ENCODE results near the gene NTNG1.
A peak's percentile ranks its signal among the peaks of the same experiment; 100 is the strongest.

The NTNG1 gene

DNA sequence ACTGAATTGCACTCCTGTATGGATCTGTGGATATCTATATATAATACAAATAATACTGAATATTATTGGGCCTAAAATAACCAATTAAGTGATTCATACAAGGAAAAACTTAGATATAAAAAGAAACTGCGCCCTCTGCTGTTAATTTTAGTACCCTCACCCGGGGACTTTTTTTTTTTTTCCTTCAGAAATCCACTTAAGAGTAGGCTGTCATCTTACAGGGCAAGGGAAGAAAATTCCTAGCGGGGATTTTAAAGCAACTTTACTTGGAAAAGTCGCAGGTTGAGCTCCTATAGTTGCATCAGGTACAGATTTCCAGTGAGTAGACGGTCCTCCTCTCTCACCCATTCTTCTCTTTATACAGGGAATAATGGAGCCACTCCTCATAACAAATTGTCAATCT lies 1.3 kb downstream of the NTNG1 start:
- H2AFZ ChIP-seq (ENCODE audit: low read length) = peak overlapping the region; percentile 58; the same call in 1 of the 2 replicates

GRCh38 chr1:107142666-107143065 lies 1.8 kb downstream of the NTNG1 start:
- Histone ChIP-seq H3K27ac (ENCODE audit: low read length) (no peak overlapping the region), H3F3A (ENCODE audit: insufficient read depth, low read length) (no peaks in the 10 kb centered on the region), H3K27me3 (replicated peaks; ENCODE audit: insufficient read depth, low read length) (no peaks in the 10 kb centered on the region), H3K79me2 (ENCODE audit: low read length) (no peaks in the 10 kb centered on the region), H3K4me2 (ENCODE audit: low read depth, low read length) (no peak overlapping the region), H3K9ac (ENCODE audit: low read length) (no peak overlapping the region), H4K20me1 (ENCODE audit: insufficient read depth, low read length) (no peaks in the 10 kb centered on the region), H3K9me2 (replicated peaks; ENCODE audit: insufficient read depth, low read length) (no peaks in the 10 kb centered on the region), H3K4me1 (ENCODE audit: low read length) (no peaks in the 10 kb centered on the region), H3K36me3 (replicated peaks; ENCODE audit: insufficient read depth, low read length) (no peaks in the 10 kb centered on the region), H3K9me3 (replicated peaks; ENCODE audit: insufficient read depth, low read length) (no peaks in the 10 kb centered on the region), H3K4me3 (ENCODE audit: low read length) (no peak overlapping the region), H2AFZ (ENCODE audit: low read length) (no peak overlapping the region)
- no peak for DNase-seq
- TF ChIP-seq EZH2 (optimal IDR thresholded peaks at IDR 0.05; ENCODE audit: low read depth, low read length) = no peak
- TF ChIP-seq, protein P1, sequence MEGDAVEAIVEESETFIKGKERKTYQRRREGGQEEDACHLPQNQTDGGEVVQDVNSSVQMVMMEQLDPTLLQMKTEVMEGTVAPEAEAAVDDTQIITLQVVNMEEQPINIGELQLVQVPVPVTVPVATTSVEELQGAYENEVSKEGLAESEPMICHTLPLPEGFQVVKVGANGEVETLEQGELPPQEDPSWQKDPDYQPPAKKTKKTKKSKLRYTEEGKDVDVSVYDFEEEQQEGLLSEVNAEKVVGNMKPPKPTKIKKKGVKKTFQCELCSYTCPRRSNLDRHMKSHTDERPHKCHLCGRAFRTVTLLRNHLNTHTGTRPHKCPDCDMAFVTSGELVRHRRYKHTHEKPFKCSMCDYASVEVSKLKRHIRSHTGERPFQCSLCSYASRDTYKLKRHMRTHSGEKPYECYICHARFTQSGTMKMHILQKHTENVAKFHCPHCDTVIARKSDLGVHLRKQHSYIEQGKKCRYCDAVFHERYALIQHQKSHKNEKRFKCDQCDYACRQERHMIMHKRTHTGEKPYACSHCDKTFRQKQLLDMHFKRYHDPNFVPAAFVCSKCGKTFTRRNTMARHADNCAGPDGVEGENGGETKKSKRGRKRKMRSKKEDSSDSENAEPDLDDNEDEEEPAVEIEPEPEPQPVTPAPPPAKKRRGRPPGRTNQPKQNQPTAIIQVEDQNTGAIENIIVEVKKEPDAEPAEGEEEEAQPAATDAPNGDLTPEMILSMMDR (IDR thresholded peaks at IDR 0.05; ENCODE audit: low read length) = no peak
- no peak for TF ChIP-seq EZH2phosphoT487 (IDR thresholded peaks at IDR 0.05; ENCODE audit: low read length)

More for the DNA sequence above, 1.3 kb downstream of the NTNG1 start:
- Histone ChIP-seq H4K20me1 (ENCODE audit: insufficient read depth, low read length) (no peaks in the 10 kb centered on the region), H3K9me2 (replicated peaks; ENCODE audit: insufficient read depth, low read length) (no peaks in the 10 kb centered on the region), H3K79me2 (ENCODE audit: low read length) (no peaks in the 10 kb centered on the region), H3F3A (ENCODE audit: insufficient read depth, low read length) (no peaks in the 10 kb centered on the region), H3K27ac (ENCODE audit: low read length) (no peak overlapping the region), H3K4me2 (ENCODE audit: low read depth, low read length) (peak overlapping the region; percentile 72), H3K9ac (ENCODE audit: low read length) (no peak overlapping the region), H3K4me3 (ENCODE audit: low read length) (peak overlapping the region; percentile 70), H3K9me3 (replicated peaks; ENCODE audit: insufficient read depth, low read length) (no peaks in the 10 kb centered on the region), H3K36me3 (replicated peaks; ENCODE audit: insufficient read depth, low read length) (no peaks in the 10 kb centered on the region), H3K27me3 (replicated peaks; ENCODE audit: insufficient read depth, low read length) (no peaks in the 10 kb centered on the region), H3K4me1 (ENCODE audit: low read length) (no peaks in the 10 kb centered on the region)
- TF ChIP-seq EZH2phosphoT487 (IDR thresholded peaks at IDR 0.05; ENCODE audit: low read length) (no peak), EZH2 (optimal IDR thresholded peaks at IDR 0.05; ENCODE audit: low read depth, low read length) (no peak)
- TF ChIP-seq, protein P1 (IDR thresholded peaks at IDR 0.05; ENCODE audit: low read length) = peak; percentile 33
- DNase-seq = peak; percentile 19

DNA sequence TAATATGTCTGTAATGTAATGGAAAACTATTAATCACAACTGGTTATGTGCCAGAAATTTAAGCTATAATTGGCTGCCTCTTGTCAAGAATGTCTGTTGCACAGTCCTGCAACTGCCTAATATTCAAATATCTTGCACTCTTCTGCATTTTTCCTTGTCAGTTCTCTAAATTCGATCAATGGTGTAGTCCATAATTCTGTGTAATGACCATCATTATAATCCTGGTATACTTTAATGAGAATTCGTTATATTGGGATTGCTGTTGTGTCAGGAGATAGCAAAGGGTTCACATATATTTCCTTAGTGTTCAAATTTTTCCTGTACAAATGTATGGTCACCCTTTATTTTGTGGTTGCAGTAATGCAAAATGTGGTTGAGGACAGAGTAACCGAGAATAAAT lies 4.8 kb downstream of the NTNG1 start:
- no peaks in the 10 kb centered on the region for H4K20me1 ChIP-seq (ENCODE audit: insufficient read depth, low read length)
- H3K27me3 ChIP-seq (replicated peaks; ENCODE audit: insufficient read depth, low read length) = no peaks in the 10 kb centered on the region
- no peak overlapping the region for H3K4me2 ChIP-seq (ENCODE audit: low read depth, low read length)
- no peak overlapping the region for H3K4me3 ChIP-seq (ENCODE audit: low read length)
- no peaks in the 10 kb centered on the region for H3K9me3 ChIP-seq (replicated peaks; ENCODE audit: insufficient read depth, low read length)
- H3K27ac ChIP-seq (ENCODE audit: low read length) = no peak overlapping the region
- H3K9ac ChIP-seq (ENCODE audit: low read length) = no peak overlapping the region
- no peak overlapping the region for H2AFZ ChIP-seq (ENCODE audit: low read length)
- H3K79me2 ChIP-seq (ENCODE audit: low read length) = no peaks in the 10 kb centered on the region
- no peak for DNase-seq
- H3K4me1 ChIP-seq (ENCODE audit: low read length) = no peaks in the 10 kb centered on the region
- H3K36me3 ChIP-seq (replicated peaks; ENCODE audit: insufficient read depth, low read length) = no peaks in the 10 kb centered on the region
- H3K9me2 ChIP-seq (replicated peaks; ENCODE audit: insufficient read depth, low read length) = no peaks in the 10 kb centered on the region
- no peaks in the 10 kb centered on the region for H3F3A ChIP-seq (ENCODE audit: insufficient read depth, low read length)
- TF ChIP-seq EZH2 (optimal IDR thresholded peaks at IDR 0.05; ENCODE audit: low read depth, low read length) (no peak), EZH2phosphoT487 (IDR thresholded peaks at IDR 0.05; ENCODE audit: low read length) (no peak)
- TF ChIP-seq, protein P1 (IDR thresholded peaks at IDR 0.05; ENCODE audit: low read length) = no peak

Data from MM.1S (cell line).